Breast epithelium (tissue), 4 donors: ENCODE data around the gene TRPM5. TPM values are rescaled to one million over a fixed set of nuclear protein-coding genes. Genes with fewer than 3 reads are reported as not detected.

ENCODE experiments used
- DNase-seq, 2 donors: peaks; one replicate each; pipeline ENCODE4 v3.0.0-alpha.2; 2019; ENCODE audit warnings: low spot score in 2 of 2
- H3K27ac ChIP-seq, 2 donors: fragments of 200-600 bp; sonication (generic) in 1 of 2; one replicate each; pipeline ENCODE4 v1.5.1; 2016 to 2019; ENCODE audit warnings: mild to moderate bottlenecking in 1 of 2
- H3K27me3 ChIP-seq, 2 donors: fragments of 200-600 bp; sonication (generic) in 1 of 2; one replicate each; pipeline versions ENCODE4 v1.5.1 to v1.6.0; 2017 to 2019; ENCODE audit warnings: control low read depth in 1 of 2, mild to moderate bottlenecking in 1 of 2
- H3K36me3 ChIP-seq: fragments of 200-600 bp; one replicate; pipeline ENCODE4 v1.5.1; 2019
- H3K4me1 ChIP-seq, 2 donors: fragments of 200-600 bp; sonication (generic); one replicate each; pipeline ENCODE4 v1.5.1; 2016 to 2019; ENCODE audit warnings: control low read depth in 1 of 2
- H3K4me3 ChIP-seq, 3 donors: fragments of 200-600 bp; sonication (generic); 1 replicate in 2 of 3; 2 replicates in 1 of 3; pipeline ENCODE4 v1.5.1; 2016 to 2019; ENCODE audit warnings: mild to moderate bottlenecking in 3 of 3, moderate library complexity in 2 of 3
- H3K9me3 ChIP-seq, 2 donors: fragments of 200-600 bp; sonication (generic) in 1 of 2; one replicate each; pipeline ENCODE4 v1.5.1; 2016 to 2019; ENCODE audit warnings: control low read depth in 1 of 2
- POLR2A ChIP-seq: fragments of 450-650 bp; IDR thresholded peaks from one replicate; pipeline ENCODE4 v1.6.1; 2016; ENCODE audit warnings: antibody characterized with exemption, mild to moderate bottlenecking, moderate library complexity
- POLR2AphosphoS5 ChIP-seq, 3 donors: sonication (generic); formaldehyde crosslinking; IDR thresholded peaks; one replicate each; pipeline ENCODE4 v1.6.1; 2017; ENCODE audit warnings: antibody characterized with exemption in 3 of 3
- intact Hi-C: fragments of 100-400 bp; cut with DNase I; formaldehyde crosslinking; loops from one replicate; pipeline ENCODE4 v1.15.1; 2023; ENCODE audit warnings: low total_unique reads
- total RNA-seq, 3 donors: library from RNA; depleted of rRNA; stranded (reverse); fragments of >200 nt; gene quantifications; one replicate each; pipeline ENCODE4 v1.1.0, GENCODE V29; 2016
- TF ChIP-seq, protein P1 (sequence below), 3 donors: fragments of 450-650 bp; IDR thresholded peaks; one replicate each; pipeline ENCODE4 v1.5.1; 2016 to 2017; ENCODE audit warnings: antibody characterized with exemption in 3 of 3, mild to moderate bottlenecking in 3 of 3, moderate library complexity in 3 of 3

The TRPM5 gene
- total RNA-seq, 3 donors from 2014 or later, result not detected

DNA sequence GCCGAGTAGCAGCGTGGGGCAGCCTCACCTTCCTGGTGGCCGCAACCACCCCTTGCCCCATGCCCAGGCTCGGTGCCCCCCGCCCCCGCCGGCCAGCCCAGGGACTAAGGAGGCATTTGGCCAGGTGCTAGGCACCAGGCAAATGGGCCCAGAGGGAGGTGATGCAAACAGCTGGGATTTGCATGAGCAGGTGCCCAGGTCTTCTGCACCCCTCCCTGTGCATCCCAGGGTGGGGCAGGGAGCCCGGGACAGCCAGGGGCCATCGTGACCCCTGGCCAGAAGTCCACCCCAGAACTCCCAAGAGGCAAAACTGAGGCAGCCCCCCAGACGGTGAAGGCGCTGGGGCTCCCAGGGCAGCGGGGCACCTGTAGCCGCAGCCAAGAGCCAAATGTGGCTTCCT is 18.1 kb downstream of the TRPM5 start:
- peaks cover 0 to 4% of the 10 kb centered on the region in 2 donors for H3K27me3 ChIP-seq
- TF ChIP-seq, protein P1, sequence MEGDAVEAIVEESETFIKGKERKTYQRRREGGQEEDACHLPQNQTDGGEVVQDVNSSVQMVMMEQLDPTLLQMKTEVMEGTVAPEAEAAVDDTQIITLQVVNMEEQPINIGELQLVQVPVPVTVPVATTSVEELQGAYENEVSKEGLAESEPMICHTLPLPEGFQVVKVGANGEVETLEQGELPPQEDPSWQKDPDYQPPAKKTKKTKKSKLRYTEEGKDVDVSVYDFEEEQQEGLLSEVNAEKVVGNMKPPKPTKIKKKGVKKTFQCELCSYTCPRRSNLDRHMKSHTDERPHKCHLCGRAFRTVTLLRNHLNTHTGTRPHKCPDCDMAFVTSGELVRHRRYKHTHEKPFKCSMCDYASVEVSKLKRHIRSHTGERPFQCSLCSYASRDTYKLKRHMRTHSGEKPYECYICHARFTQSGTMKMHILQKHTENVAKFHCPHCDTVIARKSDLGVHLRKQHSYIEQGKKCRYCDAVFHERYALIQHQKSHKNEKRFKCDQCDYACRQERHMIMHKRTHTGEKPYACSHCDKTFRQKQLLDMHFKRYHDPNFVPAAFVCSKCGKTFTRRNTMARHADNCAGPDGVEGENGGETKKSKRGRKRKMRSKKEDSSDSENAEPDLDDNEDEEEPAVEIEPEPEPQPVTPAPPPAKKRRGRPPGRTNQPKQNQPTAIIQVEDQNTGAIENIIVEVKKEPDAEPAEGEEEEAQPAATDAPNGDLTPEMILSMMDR (IDR thresholded peaks at IDR 0.05), result no peak
- TF ChIP-seq POLR2A (no peak), POLR2AphosphoS5 (IDR thresholded peaks at IDR 0.05) (no peak)
- intact Hi-C loops, result loop anchor here (5.0 kb wide), 1 partner anchor 106 kb away; no protein-coding TSS in a partner anchor
- no peak overlapping the region for H3K27ac ChIP-seq
- H3K4me3 ChIP-seq, result no peak overlapping the region
- no peaks in the 10 kb centered on the region for H3K36me3 ChIP-seq
- DNase-seq, result no peak
- no peaks in the 10 kb centered on the region for H3K4me1 ChIP-seq
- no peaks in the 10 kb centered on the region for H3K9me3 ChIP-seq

DNA sequence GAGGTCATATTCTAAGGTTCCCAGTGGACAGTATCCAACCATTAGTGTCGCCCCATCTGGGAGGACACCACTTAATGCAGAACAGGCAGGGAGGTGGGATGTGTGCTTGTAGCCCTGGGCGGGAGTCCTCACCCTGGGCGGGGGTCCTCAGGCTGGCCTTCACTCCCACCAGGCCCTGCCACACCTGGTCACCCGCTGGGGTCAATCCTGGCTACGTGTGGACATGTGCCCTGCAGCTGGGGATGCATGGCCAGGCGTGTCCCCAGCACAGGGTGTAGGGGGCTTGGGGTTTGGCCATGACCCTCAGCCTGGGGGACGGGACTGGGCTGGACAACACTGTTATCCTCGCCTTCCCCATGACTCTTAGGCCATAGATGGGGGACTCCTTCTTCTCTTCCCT is 18.8 kb downstream of the TRPM5 start:
- H3K4me3 ChIP-seq, result no peak overlapping the region
- H3K36me3 ChIP-seq, result no peaks in the 10 kb centered on the region
- no peak overlapping the region for H3K27ac ChIP-seq
- intact Hi-C loops, result loop anchor here (5.0 kb wide), 1 partner anchor 107 kb away; no protein-coding TSS in a partner anchor
- DNase-seq, result no peak
- TF ChIP-seq POLR2A (no peak), POLR2AphosphoS5 (IDR thresholded peaks at IDR 0.05) (no peak)
- TF ChIP-seq, protein P1 (IDR thresholded peaks at IDR 0.05), result no peak
- peaks cover 0 to 4% of the 10 kb centered on the region in 2 donors for H3K27me3 ChIP-seq
- peaks cover 0 to 3% of the 10 kb centered on the region in 2 donors for H3K4me1 ChIP-seq
- no peaks in the 10 kb centered on the region for H3K9me3 ChIP-seq

DNA sequence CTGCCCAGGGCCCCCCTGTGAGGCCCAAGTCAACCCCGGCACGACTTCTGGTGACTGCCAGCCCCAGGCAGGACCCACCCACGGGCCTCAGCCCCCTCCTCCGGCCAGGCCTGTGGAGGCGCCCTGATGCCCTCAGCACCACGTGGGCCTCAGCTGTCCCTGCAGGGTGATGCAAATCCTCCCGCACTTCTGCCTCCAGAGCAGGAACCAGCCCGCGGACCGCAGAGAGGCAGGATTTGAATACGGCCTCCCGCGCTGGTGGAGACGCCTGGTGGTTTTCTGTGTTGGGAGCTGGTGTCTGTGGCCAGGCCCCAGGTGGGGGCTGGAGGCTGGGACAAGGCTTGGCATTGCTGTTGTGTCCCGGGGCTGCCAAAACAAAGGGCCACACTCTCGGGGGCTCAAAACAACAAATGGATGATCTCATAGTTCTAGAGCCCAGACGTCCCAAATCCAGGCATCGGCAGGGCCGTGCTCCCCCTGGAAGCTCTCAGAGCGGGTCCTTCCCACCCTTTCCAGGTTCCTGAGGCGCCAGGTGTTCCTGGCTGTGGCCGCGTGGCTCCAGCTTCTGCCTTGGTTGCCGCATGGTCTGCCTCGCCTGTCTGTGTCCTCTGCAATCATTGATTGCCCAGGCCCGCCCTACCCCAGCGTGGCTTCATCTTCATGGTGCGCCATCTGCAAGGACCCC is 19.4 kb downstream of the TRPM5 start:
- Histone ChIP-seq H3K4me1 (peaks cover 0 to 3% of the 10 kb centered on the region in 2 donors), H3K27ac (no peak overlapping the region), H3K36me3 (no peaks in the 10 kb centered on the region), H3K4me3 (no peak overlapping the region), H3K9me3 (no peaks in the 10 kb centered on the region), H3K27me3 (peaks cover 0 to 4% of the 10 kb centered on the region in 2 donors)
- intact Hi-C loops, result loop anchor here (5.0 kb wide), 2 partner anchors 107 to 228 kb away; no protein-coding TSS in a partner anchor
- no peak for DNase-seq
- TF ChIP-seq POLR2A, result no peak

DNA sequence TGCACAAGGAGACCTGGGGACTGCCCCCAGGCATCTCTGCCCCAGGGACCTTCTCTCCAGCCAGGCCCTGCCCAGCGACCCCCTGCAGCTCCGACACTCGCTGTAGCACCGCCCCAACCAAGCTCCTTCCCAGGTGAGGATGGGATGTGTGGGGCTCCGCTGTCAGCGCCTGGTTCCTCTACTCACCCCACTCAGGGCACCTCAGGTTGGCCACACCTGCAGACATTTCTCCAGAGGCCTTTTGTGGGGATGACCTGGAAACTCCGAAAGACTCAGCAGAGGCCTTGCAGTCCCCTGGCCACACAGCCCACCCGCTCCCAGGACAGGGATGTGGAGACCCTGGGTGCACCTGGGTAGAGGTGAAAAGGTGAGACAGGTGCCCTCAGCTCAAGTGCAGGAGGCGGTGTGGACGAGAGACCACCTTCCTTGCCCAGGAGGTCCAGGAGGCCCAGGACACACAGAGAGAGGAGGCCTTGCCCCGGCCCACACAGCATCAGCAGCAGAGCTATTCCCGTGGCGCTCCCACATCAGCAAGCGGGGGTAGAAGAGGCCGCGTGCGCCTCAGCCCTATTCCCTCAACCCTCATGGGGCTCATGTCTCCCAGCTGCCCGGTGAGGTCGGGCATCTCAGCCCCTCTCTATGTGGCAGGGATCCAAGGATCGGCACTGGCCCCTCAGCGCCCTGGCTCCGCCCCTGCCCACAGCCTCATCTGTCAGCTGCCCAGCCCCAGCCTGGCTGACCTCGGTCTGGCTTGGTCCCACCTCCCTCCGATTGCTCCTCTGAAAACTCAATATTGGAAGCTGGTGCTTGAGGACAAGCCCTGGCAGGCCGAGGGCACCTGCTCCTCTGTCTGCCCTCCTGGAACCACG is 20.9 kb downstream of the TRPM5 start:
- intact Hi-C loops, result loop anchor here (5.0 kb wide), 1 partner anchor 226 kb away; no protein-coding TSS in a partner anchor
- H3K4me3 ChIP-seq, result no peak overlapping the region
- H3K9me3 ChIP-seq, result no peaks in the 10 kb centered on the region
- H3K36me3 ChIP-seq, result no peaks in the 10 kb centered on the region
- no peak for DNase-seq
- TF ChIP-seq, protein P1 (IDR thresholded peaks at IDR 0.05), result no peak
- TF ChIP-seq POLR2AphosphoS5 (IDR thresholded peaks at IDR 0.05) (no peak), POLR2A (no peak)
- H3K27me3 ChIP-seq, result peaks cover 0 to 4% of the 10 kb centered on the region in 2 donors
- H3K4me1 ChIP-seq, result peaks cover 0 to 3% of the 10 kb centered on the region in 2 donors
- H3K27ac ChIP-seq, result no peak overlapping the region

DNA sequence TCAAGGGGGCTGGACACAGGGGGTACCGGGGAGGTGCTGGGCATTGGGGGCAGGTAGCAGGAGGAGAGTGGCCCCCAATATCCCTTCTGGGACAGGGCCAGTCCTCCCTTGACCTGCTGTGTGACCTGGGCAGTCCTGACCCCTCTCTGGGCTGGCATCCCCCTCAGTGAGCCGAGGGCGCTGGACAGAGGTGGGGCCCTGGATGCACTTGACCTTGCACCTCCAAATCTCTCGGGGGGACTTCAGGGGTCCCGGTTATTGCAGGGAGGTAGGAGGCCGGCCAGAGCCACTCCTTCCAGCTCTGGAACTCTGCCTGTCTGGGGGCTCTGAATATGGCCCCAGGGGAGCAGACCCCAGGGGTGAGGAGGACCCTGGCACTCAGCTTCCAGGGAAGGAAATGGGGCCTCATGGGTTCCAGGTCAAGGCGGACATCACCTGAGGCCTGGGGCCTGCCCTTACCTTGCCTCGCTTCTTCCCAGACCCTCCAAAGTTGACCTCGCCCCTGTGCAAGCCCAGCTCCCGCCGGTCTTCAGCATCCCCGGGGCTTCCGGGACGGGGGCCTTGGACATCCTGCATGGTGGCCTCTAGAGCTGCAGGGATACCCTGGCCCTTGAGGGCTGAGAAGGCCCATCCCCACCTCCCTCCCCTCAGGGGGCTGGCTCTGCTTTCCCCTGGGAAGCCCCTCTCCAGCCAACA is 21.7 kb downstream of the TRPM5 start:
- peaks cover 0 to 4% of the 10 kb centered on the region in 2 donors for H3K27me3 ChIP-seq
- intact Hi-C loops, result loop anchor here (5.0 kb wide), 1 partner anchor 225 kb away; no protein-coding TSS in a partner anchor
- no peaks in the 10 kb centered on the region for H3K36me3 ChIP-seq
- no peaks in the 10 kb centered on the region for H3K9me3 ChIP-seq
- peaks cover 0 to 3% of the 10 kb centered on the region in 2 donors for H3K4me1 ChIP-seq
- no peak overlapping the region for H3K4me3 ChIP-seq
- TF ChIP-seq, protein P1 (IDR thresholded peaks at IDR 0.05), result no peak
- TF ChIP-seq POLR2AphosphoS5 (IDR thresholded peaks at IDR 0.05) (no peak), POLR2A (no peak)
- no peak for DNase-seq
- no peak overlapping the region for H3K27ac ChIP-seq
